ENCODE results near the gene OR52A1. TPM values are rescaled to one million over a fixed set of nuclear protein-coding genes. Genes with fewer than 3 reads are reported as not detected.
"Not testable (repeated sequence)": the region's sequence is repeated elsewhere in the genome, so short reads cannot be mapped to it uniquely, and the experiment has no call there.

OR52A1 gene
- total RNA-seq, 3 donors from 2014 or later (not counting 1 experiment from before 2014, with no cell fraction given) = not detected

DNA sequence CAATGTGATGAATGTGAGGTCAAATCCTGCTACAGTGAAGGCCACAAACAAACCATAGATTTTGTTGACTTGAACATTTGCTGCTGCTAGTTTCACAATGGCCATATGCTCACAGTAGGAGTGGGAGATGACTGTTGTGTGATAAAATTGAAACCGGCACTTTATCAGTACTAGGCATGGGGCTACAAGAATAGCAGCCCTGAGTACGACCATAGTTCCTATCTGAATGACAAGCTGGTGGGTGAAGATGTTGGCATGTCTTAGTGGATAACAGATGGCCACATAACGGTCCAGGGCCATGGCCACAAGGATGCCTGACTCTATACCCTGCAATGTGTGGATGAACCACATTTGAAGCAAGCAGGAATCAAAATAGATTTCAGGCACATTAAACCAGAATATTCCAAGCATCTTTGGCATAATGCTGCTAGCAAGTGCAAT lies 2.8 kb downstream of the OR52A1 start:
- ATAC-seq = no peak
- Mint-ChIP-seq H3K36me3 (no peaks in the 10 kb centered on the region), H3K27ac (no peak overlapping the region), H3K4me1 (no peaks in the 10 kb centered on the region), H3K9me3 (no peaks in the 10 kb centered on the region), H3K4me3 (no peak overlapping the region), H3K27me3 (ENCODE audit: low read depth in 2 of 2) (no peaks in the 10 kb centered on the region)
- no peaks in the 10 kb centered on the region for H3K9me3 ChIP-seq (ENCODE audit: control insufficient read depth, insufficient read depth, low read length)
- H3K27me3 ChIP-seq (ENCODE audit: control insufficient read depth, insufficient read depth, low read length) = no peaks in the 10 kb centered on the region
- no peak overlapping the region for H3K27ac ChIP-seq (ENCODE audit: low read length)
- 77% methylated on average over 3 of the region's 3 CpGs for WGBS (ENCODE audit: insufficient coverage)
- DNase-seq = no peak
- H3K4me3 ChIP-seq (ENCODE audit: low read length) = no peak overlapping the region
- no peaks in the 10 kb centered on the region for H3K36me3 ChIP-seq (ENCODE audit: control insufficient read depth, insufficient read depth, low read length)
- TF ChIP-seq, protein P1, sequence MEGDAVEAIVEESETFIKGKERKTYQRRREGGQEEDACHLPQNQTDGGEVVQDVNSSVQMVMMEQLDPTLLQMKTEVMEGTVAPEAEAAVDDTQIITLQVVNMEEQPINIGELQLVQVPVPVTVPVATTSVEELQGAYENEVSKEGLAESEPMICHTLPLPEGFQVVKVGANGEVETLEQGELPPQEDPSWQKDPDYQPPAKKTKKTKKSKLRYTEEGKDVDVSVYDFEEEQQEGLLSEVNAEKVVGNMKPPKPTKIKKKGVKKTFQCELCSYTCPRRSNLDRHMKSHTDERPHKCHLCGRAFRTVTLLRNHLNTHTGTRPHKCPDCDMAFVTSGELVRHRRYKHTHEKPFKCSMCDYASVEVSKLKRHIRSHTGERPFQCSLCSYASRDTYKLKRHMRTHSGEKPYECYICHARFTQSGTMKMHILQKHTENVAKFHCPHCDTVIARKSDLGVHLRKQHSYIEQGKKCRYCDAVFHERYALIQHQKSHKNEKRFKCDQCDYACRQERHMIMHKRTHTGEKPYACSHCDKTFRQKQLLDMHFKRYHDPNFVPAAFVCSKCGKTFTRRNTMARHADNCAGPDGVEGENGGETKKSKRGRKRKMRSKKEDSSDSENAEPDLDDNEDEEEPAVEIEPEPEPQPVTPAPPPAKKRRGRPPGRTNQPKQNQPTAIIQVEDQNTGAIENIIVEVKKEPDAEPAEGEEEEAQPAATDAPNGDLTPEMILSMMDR (IDR thresholded peaks at IDR 0.05) = no peak
- intact Hi-C loops (cut with micrococcal nuclease) = no loop called here
- no peaks in the 10 kb centered on the region for H3K4me1 ChIP-seq (ENCODE audit: control insufficient read depth, insufficient read depth, low read length)

DNA sequence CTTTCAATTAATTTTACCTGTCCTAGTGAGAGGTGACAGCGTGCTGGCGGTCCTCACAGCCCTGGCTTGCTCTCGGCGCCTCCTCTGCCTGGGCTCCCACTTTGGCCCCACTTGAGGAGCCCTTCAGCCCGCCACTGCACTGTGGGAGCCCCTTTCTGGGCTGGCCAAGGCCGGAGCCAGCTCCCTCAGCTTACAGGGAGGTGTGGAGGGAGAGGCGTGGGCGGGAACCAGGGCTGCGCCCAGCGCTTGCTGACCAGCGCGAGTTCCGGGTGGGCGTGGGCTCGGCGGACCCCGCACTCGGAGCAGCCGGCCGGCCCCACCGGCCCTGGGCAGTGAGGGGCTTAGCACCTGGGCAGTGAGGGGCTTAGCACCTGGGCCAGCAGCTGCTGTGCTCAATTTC lies 10.4 kb downstream of the OR52A1 start:
- H3K9me3 Mint-ChIP-seq; ATAC-seq; H3K4me3 Mint-ChIP-seq; intact Hi-C loops (cut with micrococcal nuclease); H3K4me1 ChIP-seq (ENCODE audit: control insufficient read depth, insufficient read depth, low read length); H3K9me3 ChIP-seq (ENCODE audit: control insufficient read depth, insufficient read depth, low read length); H3K4me1 Mint-ChIP-seq; H3K4me3 ChIP-seq (ENCODE audit: low read length); H3K36me3 Mint-ChIP-seq; DNase-seq; H3K27me3 ChIP-seq (ENCODE audit: control insufficient read depth, insufficient read depth, low read length); H3K27ac Mint-ChIP-seq; H3K36me3 ChIP-seq (ENCODE audit: control insufficient read depth, insufficient read depth, low read length); H3K27ac ChIP-seq (ENCODE audit: low read length); H3K27me3 Mint-ChIP-seq (ENCODE audit: low read depth in 2 of 2): not testable (repeated sequence)
- WGBS (ENCODE audit: insufficient coverage) = 94% methylated on average over 21 of the region's 21 CpGs

DNA sequence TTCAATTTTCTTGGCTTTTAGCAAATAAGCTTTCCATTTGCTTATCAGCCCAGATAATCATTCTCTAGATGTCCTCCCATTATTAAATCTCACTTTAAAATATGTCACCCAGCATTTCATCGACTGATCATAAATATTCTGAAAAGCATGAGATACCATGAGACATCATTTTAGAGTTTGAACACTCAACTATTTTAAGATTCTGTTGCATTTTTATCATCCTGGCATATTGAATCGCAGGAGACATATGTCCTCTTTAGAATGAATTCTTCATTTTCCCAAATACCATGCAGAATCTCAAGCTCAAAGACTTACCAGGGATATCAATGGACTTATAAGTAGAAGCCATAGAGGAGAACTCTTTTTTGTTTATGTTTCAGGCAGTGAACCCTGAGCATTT lies 16.6 kb downstream of the OR52A1 start, which contains the start of gene OR52A5:
Gene OR52A5, minus strand, starts transcription at position 361 of the 400 bp plus-strand sequence. CDS start 5,714 bp downstream, outside the sequence.
- Mint-ChIP-seq H3K4me3 (no peak within 1 kb of the TSS), H3K27ac (no peak within 1 kb of the TSS), H3K4me1 (no peaks in the 10 kb centered on the region), H3K27me3 (ENCODE audit: low read depth in 2 of 2) (no peaks in the 10 kb centered on the region), H3K36me3 (no peaks in the 10 kb centered on the region), H3K9me3 (no peaks in the 10 kb centered on the region)
- WGBS (ENCODE audit: insufficient coverage) = 97% methylated on average over 2 of the region's 2 CpGs
- Histone ChIP-seq H3K27ac (ENCODE audit: low read length) (no peak within 1 kb of the TSS), H3K4me3 (ENCODE audit: low read length) (no peak within 1 kb of the TSS), H3K36me3 (ENCODE audit: control insufficient read depth, insufficient read depth, low read length) (no peaks in the 10 kb centered on the region), H3K9me3 (ENCODE audit: control insufficient read depth, insufficient read depth, low read length) (no peaks in the 10 kb centered on the region), H3K4me1 (ENCODE audit: control insufficient read depth, insufficient read depth, low read length) (no peaks in the 10 kb centered on the region), H3K27me3 (ENCODE audit: control insufficient read depth, insufficient read depth, low read length) (no peaks in the 10 kb centered on the region)
- intact Hi-C loops (cut with micrococcal nuclease) = no loop called here
- TF ChIP-seq, protein P1 (IDR thresholded peaks at IDR 0.05) = no peak
- ATAC-seq = no peak
- no peak for DNase-seq

DNA sequence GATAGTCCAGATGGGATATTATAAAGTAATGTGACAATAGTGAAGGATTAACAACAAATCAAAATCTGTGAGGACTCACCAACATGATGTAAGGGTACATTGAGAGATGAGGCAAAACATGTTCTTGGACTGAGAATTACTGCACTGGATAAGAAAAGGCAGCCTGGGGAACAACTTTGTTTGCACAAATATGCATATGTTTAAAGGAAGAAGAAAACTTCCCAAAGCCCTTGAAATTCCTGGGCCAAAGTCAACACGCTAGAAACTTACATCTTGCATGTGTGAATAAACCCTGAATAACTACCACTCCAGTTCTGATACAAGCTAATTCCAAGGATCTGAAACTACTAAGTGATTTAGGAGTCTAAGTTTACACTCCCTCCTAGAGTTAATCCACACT lies 17.5 kb downstream of the OR52A1 start:
- intact Hi-C loops (cut with micrococcal nuclease) = no loop called here
- DNase-seq (no peak), ATAC-seq (no peak)
- Mint-ChIP-seq H3K4me3 (no peak overlapping the region), H3K9me3 (no peaks in the 10 kb centered on the region), H3K27ac (no peak overlapping the region), H3K27me3 (ENCODE audit: low read depth in 2 of 2) (no peaks in the 10 kb centered on the region), H3K36me3 (no peaks in the 10 kb centered on the region), H3K4me1 (no peaks in the 10 kb centered on the region)
- TF ChIP-seq, protein P1 (IDR thresholded peaks at IDR 0.05) = no peak
- no peaks in the 10 kb centered on the region for H3K4me1 ChIP-seq (ENCODE audit: control insufficient read depth, insufficient read depth, low read length)
- WGBS (ENCODE audit: insufficient coverage) = 86% methylated on average over 1 of the region's 1 CpG
- H3K36me3 ChIP-seq (ENCODE audit: control insufficient read depth, insufficient read depth, low read length) = no peaks in the 10 kb centered on the region
- no peak overlapping the region for H3K4me3 ChIP-seq (ENCODE audit: low read length)
- H3K27me3 ChIP-seq (ENCODE audit: control insufficient read depth, insufficient read depth, low read length) = no peaks in the 10 kb centered on the region
- no peaks in the 10 kb centered on the region for H3K9me3 ChIP-seq (ENCODE audit: control insufficient read depth, insufficient read depth, low read length)
- no peak overlapping the region for H3K27ac ChIP-seq (ENCODE audit: low read length)

All from natural killer cell (primary cell).